DND-41 (cell line): Measurements from ENCODE around the gene KPRP.

Source experiments
- ATAC-seq: fragments of 200-7000 bp; cut with Tn5 transposase; 3 replicates; pipeline ENCODE4 v1.9.1; 2021; ENCODE audit warnings: low read depth; ENCODE audit not compliant: insufficient read depth
- DNase-seq: peaks from one replicate; pipeline ENCODE4 v3.0.0-alpha.2; 2020
- H2AFZ ChIP-seq: 2 replicates; pipeline ENCODE4 v1.6.0; 2012; ENCODE audit warnings: low read depth, low read length
- H3K27ac ChIP-seq: 2 replicates; pipeline ENCODE4 v1.5.1; 2012; ENCODE audit warnings: low read length, inconsistent platforms
- H3K27me3 ChIP-seq: fragments of 200-600 bp; sonication (generic); 2 replicates; pipeline ENCODE4 v1.6.0; 2012; ENCODE audit warnings: low read length, mild to moderate bottlenecking, inconsistent platforms; ENCODE audit not compliant: insufficient read depth, poor library complexity
- H3K36me3 ChIP-seq: 2 replicates; pipeline ENCODE4 v1.5.1; 2012; ENCODE audit warnings: low read length, inconsistent platforms; ENCODE audit not compliant: insufficient read depth
- H3K4me1 ChIP-seq: 2 replicates; pipeline ENCODE4 v1.5.1; 2012; ENCODE audit warnings: mild to moderate bottlenecking, low read length; ENCODE audit not compliant: insufficient read depth
- H3K4me2 ChIP-seq: 2 replicates; pipeline ENCODE4 v1.6.0; 2012; ENCODE audit warnings: mild to moderate bottlenecking, moderate library complexity, low read length, inconsistent platforms; ENCODE audit not compliant: insufficient read depth
- H3K4me3 ChIP-seq, 2 experiments: fragments of 200-600 bp in 1 of 2; shearing (Covaris generic) in 1 of 2; 2 replicates each; pipeline ENCODE4 v1.5.1; 2012 to 2016; ENCODE audit warnings: inconsistent platforms in 2 of 2, low read length in 2 of 2, mild to moderate bottlenecking in 2 of 2, low read depth in 1 of 2, moderate library complexity in 1 of 2
- H3K79me2 ChIP-seq: 2 replicates; pipeline ENCODE4 v1.6.0; 2012; ENCODE audit warnings: low read length, inconsistent platforms; ENCODE audit not compliant: insufficient read depth
- H3K9ac ChIP-seq: 2 replicates; pipeline ENCODE4 v1.6.0; 2012; ENCODE audit warnings: low read depth, mild to moderate bottlenecking, inconsistent platforms, low read length, moderate library complexity
- H3K9me3 ChIP-seq: 2 replicates; pipeline ENCODE4 v1.5.1; 2012; ENCODE audit warnings: low read length, moderate library complexity, mild to moderate bottlenecking, inconsistent platforms; ENCODE audit not compliant: insufficient read depth, severe bottlenecking
- H4K20me1 ChIP-seq: 2 replicates; pipeline ENCODE4 v1.6.0; 2012; ENCODE audit warnings: low read length; ENCODE audit not compliant: insufficient read depth
- EZH2 ChIP-seq: IDR thresholded peaks from 3 replicates; pipeline ENCODE4 v1.6.1; 2012; ENCODE audit warnings: borderline replicate concordance, low read depth, mild to moderate bottlenecking, moderate library complexity, low read length, inconsistent platforms; ENCODE audit not compliant: severe bottlenecking
- TF ChIP-seq, protein P1 (sequence below): IDR thresholded peaks from 2 replicates; pipeline ENCODE4 v1.5.1; 2012; ENCODE audit warnings: borderline replicate concordance, low read length, moderate library complexity, mild to moderate bottlenecking; ENCODE audit not compliant: poor library complexity, severe bottlenecking; ENCODE audit errors: extremely low read depth

KPRP gene

GRCh38 chr1:152757747-152758146 is at the start of gene KPRP:
KPRP (plus strand) TSS chr1:152758025; CDS start chr1:152759589, 1,564 bp downstream.
- Histone ChIP-seq H3K9me3 (no peaks in the 10 kb centered on the region), H4K20me1 (no peaks in the 10 kb centered on the region), H3K4me2 (no peak within 1 kb of the TSS), H3K27me3 (no peaks in the 10 kb centered on the region), H2AFZ (no peak within 1 kb of the TSS), H3K36me3 (no peaks in the 10 kb centered on the region), H3K9ac (no peak within 1 kb of the TSS), H3K4me3 (no peak within 1 kb of the TSS), H3K4me1 (no peaks in the 10 kb centered on the region), H3K27ac (no peak within 1 kb of the TSS), H3K79me2 (no peaks in the 10 kb centered on the region)
- ATAC-seq (no peak), DNase-seq (no peak)
- TF ChIP-seq, protein P1, sequence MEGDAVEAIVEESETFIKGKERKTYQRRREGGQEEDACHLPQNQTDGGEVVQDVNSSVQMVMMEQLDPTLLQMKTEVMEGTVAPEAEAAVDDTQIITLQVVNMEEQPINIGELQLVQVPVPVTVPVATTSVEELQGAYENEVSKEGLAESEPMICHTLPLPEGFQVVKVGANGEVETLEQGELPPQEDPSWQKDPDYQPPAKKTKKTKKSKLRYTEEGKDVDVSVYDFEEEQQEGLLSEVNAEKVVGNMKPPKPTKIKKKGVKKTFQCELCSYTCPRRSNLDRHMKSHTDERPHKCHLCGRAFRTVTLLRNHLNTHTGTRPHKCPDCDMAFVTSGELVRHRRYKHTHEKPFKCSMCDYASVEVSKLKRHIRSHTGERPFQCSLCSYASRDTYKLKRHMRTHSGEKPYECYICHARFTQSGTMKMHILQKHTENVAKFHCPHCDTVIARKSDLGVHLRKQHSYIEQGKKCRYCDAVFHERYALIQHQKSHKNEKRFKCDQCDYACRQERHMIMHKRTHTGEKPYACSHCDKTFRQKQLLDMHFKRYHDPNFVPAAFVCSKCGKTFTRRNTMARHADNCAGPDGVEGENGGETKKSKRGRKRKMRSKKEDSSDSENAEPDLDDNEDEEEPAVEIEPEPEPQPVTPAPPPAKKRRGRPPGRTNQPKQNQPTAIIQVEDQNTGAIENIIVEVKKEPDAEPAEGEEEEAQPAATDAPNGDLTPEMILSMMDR: no peak
- TF ChIP-seq EZH2: no peak

- no peaks in the 10 kb centered on the region for H3K9me3 ChIP-seq
- ATAC-seq (no peak), DNase-seq (no peak)
- no peak overlapping the region for H3K27ac ChIP-seq
- H2AFZ ChIP-seq: no peak overlapping the region
- no peaks in the 10 kb centered on the region for H3K36me3 ChIP-seq
- H3K4me2 ChIP-seq: no peak overlapping the region
- H4K20me1 ChIP-seq: no peaks in the 10 kb centered on the region
- peaks cover 3% of the 10 kb centered on the region for H3K27me3 ChIP-seq
- H3K9ac ChIP-seq: no peak overlapping the region
- no peak overlapping the region for H3K4me3 ChIP-seq
- no peaks in the 10 kb centered on the region for H3K79me2 ChIP-seq
- H3K4me1 ChIP-seq: no peaks in the 10 kb centered on the region
- TF ChIP-seq, protein P1: no peak
- TF ChIP-seq EZH2: no peak
Measured at GRCh38 chr1:152718238-152718637, 39.6 kb upstream of the KPRP start.

DNA sequence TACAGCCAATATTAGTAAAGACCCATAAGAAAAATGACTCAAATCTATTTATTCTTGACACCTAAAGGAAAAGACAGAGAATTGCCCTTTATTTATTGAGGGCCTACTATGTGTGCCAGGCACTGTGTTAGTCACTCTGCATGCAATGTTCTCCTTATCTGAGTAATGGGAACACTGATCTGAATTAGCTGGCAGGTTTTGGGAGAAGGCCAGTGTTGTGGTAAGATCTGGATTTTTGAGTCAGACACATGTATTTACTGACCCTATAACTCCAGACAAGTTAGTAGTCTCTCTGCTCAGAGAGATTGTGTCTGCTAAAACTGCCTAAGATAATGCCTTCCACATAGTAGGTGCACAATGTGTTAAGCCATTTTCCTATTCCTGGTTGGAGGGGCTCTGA is 32.6 kb upstream of the KPRP start:
- Histone ChIP-seq H3K4me1 (no peaks in the 10 kb centered on the region), H3K27me3 (peaks cover 10% of the 10 kb centered on the region), H3K9me3 (no peaks in the 10 kb centered on the region), H4K20me1 (no peaks in the 10 kb centered on the region), H3K27ac (no peak overlapping the region), H3K79me2 (no peaks in the 10 kb centered on the region), H3K36me3 (no peaks in the 10 kb centered on the region), H3K4me2 (no peak overlapping the region), H2AFZ (no peak overlapping the region), H3K4me3 (no peak overlapping the region), H3K9ac (no peak overlapping the region)
- ATAC-seq: no peak
- DNase-seq: no peak
- TF ChIP-seq, protein P1: no peak
- TF ChIP-seq EZH2: no peak

DNA sequence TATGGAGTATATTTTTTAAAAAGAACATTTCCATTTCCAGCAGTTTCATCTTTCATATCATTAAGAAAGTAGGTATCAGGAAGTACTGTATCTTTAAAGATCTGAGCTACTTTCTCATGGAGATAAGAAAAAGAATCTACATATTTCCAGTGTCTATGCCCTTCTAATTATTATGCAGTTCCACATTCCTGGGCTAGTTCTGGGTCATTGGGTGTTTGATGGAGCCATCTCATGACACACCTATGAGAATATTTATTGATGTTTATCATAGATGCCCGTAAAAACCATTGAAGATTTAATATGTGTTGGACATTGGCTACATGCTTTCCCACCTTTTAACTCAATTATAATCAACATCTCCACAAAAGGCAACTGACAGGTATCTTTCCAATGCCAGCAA is 28.8 kb upstream of the KPRP start:
- Histone ChIP-seq H3K27ac (no peak overlapping the region), H3K79me2 (no peaks in the 10 kb centered on the region), H3K9me3 (no peaks in the 10 kb centered on the region), H4K20me1 (no peaks in the 10 kb centered on the region), H3K4me3 (no peak overlapping the region), H3K4me2 (no peak overlapping the region), H3K36me3 (no peaks in the 10 kb centered on the region), H3K9ac (no peak overlapping the region), H3K27me3 (peaks cover 10% of the 10 kb centered on the region), H3K4me1 (no peaks in the 10 kb centered on the region), H2AFZ (no peak overlapping the region)
- TF ChIP-seq EZH2: no peak
- TF ChIP-seq, protein P1: no peak
- DNase-seq (no peak), ATAC-seq (no peak)
